GM15510 (cell line): ENCODE measurements around the gene KLHL5.

Source experiments
- POLR2A ChIP-seq: IDR thresholded peaks from 3 replicates; pipeline ENCODE4 v1.6.1; 2011; ENCODE audit warnings: borderline replicate concordance; ENCODE audit not compliant: insufficient read length; ENCODE audit errors: extremely low read depth

KLHL5 gene

DNA sequence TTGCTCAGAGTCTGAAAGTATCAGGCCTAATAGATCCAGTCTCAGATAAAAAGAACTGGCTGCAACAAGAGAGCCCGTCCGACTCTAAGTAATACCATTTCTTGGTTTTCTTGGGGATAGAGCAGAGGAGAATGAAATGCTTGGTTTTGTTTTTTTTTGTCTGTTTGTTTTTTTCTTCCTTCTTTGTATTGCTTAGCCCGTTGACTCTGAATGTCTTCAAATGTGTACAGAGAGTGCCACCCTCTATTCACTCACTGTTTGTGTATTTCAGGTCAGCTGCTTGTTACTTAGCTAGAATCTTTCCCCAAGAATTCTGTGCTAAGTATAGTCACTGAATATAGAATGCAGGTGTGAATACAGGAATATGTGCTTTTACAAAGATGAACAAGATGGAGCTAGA is 24.1 kb upstream of the KLHL5 start:
- no peak for TF ChIP-seq POLR2A

DNA sequence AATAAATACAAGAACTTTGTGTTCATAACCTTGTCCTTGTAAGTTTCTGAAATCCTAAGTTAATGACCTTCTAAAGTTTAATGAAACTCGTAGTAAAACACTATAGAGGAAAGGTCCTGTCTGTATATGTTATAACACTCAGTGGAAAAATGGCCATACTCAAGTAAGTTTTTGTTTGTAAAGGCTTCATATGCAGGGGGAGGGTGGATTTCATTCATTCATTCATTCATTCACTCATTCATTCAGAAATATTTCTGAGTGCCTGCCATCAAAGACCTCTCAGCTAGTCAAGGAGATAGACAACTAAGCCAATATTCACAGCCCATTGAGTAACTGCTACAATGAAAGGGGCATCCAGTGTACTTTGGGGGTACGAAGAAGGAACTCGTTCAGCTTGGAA is 22.9 kb upstream of the KLHL5 start:
- no peak for TF ChIP-seq POLR2A

DNA sequence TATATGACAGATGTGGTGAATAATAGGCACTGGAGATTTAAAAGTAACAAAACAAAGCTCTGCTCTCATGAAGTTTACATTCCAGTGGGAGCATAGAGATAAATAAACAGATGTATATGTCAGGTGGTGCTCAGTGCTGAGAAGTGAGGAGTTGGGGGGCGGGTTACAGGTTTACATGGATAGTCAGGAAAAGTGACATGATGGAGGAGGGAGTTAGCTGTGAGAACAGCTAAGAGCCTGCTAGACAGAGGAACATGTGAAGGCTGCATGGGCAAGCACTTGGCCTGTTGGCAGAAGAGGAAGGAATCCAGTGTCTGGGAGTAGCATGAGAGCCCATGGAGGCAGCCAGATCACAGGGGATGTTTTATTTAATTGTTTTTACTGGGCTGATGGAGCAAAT is 19.7 kb upstream of the KLHL5 start:
- no peak for TF ChIP-seq POLR2A

DNA sequence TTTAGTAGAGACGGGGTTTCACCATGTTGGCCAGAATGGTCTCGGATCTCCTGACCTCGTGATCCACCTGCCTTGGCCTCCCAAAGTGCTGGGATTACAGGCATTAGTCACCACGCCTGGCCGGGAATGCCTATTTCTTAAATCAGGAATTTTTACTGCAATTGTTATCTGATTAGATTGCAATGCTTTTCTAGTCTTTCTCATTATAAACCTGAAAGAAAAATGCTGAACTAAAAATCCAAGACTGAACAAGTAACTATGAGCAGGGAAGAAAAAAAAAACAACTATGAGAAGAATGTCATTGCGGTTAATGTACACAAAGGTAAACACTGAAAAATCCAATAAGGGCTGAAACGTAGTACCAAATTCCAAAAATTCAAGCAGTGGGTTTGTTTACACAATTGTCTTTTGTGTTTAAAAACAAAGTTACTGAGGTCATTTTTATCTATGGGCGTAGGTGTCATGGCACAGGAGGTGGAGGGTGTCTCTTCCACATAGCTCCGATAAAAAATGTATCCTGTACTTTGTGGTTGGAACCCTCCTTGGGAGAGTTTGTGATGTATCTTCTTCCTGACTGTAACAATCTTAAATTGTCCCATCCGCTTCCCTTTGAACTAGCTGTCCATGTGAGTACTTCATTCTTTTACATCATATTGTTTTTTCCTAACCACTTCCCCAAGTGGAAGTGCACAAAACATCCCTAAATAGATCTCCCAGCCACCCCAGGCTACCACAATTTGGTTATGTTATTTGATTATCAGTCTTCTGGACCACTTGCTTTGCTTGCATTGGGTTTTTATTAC is 18.8 kb upstream of the KLHL5 start:
- TF ChIP-seq POLR2A, result no peak

DNA sequence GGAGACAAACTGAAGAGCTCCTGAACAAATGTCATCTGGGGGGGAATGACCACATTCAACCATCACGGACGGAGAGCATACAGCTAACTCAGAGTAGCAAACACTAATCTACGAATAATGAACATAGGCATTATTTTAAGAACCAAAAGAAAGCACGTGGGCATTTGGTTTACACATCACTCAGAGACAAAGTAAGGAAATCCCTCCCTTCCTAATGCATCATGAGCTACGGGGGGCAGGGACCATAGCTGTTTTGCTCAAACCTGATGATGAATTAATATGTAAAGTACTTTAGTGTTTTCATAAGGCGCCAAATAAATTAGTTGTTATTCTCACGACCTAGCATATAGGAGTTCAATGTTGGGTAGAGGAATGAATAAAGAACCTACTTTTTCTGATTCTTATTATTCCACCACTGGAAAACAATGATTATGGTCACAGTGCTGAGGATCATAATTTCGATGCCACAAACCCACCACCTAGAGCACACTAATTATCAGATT is 18.1 kb upstream of the KLHL5 start:
- TF ChIP-seq POLR2A, result no peak

DNA sequence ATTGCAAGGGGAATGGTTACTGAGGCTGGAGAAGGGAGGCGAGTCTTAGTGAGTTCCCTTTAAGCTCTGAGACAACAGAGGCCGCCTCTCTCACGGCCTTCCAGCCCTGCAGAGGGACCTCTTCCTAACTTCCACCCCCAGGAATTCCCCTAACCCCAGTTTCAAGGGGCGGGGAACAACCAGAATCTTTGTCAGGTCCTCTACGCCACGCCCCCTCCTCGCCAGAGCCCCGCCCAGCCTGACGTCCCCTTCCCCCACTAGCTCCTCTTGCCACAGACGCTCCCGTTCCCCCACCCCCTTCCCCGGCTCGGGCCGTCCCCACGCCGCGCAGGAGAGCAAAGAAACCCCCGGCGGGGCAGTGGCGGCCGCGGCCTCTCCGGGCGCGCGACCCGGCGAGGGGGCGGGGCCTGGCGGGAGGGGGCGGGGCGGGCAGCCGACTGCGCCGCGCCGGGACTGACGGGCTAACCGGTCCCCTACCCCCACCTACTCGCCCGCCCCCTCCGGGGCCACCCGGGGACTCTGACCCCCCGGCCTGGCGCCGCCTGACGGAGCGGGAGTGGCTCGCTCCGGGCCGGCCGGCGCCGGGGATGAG is 17.6 kb upstream of the KLHL5 start:
- TF ChIP-seq POLR2A, result peak; percentile 47

DNA sequence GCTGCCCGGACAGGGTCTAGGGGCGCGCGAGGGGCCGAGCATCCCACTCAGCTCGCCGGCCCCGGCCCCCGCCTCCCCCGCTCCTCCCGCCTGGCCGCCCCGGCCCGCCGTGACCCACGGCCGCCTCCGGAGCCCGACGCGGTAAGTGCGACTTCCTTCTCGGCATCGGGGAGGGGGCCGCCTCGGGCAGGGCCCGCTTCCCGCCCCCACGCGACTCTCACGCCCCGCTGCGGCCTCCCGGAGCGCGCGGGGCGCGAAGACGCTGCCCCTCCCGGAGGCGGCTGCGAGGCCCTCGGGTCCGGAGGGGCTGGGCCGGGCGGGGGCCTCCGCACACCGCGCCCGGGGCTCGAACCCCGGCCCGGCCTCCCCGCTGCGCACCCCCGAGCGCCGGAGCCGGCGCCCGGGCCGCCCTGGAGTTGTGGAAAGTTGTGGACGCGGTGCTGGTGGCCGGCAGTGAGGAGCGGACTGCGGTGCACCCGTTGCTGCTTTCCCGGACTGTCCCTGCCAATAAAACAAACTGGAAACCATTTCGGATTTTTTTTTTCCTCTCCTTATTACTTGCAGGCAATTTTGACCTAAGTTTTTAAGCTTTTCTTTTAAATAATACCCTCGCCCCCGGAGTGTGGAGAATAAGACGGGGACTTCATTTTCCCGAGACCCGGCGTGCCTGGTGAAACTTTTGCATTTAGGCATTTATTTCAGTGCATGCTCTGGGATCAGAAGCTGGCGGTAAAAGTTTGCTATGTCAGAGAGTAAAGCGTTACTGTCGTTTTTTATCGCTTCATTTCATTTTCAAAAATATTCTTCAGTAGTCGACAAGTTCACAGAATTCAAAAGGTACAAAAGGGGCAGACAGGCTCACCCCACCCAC is 16.8 kb upstream of the KLHL5 start:
- peak; percentile 30 for TF ChIP-seq POLR2A

DNA sequence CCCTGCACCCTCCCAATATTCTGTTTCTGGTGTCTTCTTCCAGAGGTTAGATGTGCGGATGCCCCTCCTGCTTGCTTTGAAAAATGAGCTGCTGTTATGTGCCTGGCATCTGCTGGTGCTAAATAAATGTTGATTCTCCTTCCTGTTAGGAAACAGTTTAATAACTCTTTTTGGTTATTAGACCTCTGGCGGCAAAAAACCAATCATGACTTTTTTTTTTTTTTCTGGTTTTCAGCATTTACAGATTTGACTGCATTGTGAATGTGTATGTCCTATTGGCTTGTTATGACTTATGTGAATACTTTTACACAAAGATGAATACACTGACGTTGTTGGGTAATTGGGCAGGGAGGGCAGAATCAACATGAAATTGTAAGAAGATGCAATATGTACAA is 16.2 kb upstream of the KLHL5 start:
- TF ChIP-seq POLR2A, result no peak

DNA sequence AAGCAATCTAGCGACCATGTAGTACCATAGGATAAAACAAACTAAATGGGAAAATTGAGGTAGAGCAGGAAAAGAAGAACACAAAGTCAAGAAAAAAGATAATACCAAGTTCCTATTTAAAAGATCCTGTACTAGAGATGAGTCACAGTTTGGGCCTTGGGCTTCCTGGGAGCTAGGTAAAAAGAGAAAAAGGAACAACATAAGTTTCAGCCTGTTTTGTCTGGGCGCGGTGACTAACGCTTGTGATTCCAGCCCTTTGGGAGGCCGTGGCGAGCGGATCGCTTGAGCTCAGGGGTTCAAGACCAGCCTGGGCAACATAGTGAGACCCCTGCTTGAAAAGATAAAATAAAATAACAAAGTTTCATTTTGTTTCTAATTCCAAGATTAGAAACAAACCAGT is 15.8 kb upstream of the KLHL5 start:
- no peak for TF ChIP-seq POLR2A

DNA sequence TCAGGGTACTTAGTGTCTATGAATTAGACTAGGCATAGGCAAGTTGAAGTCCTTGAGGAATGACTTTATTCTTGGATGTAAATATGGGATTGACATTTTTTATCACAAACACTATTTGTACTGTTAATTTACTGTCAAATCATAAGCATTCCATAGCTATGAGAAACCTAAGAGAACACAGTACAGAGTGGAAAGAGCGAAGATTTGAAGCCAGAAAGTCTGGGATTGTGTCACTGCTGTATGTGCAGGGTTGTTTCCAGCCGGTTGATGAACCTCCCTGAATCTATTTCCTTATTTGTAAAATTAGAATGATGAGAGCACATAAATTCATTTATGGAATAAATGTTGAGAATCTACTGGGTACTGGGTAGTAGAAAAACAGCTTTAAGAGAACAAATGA is 14.4 kb upstream of the KLHL5 start:
- TF ChIP-seq POLR2A, result no peak

DNA sequence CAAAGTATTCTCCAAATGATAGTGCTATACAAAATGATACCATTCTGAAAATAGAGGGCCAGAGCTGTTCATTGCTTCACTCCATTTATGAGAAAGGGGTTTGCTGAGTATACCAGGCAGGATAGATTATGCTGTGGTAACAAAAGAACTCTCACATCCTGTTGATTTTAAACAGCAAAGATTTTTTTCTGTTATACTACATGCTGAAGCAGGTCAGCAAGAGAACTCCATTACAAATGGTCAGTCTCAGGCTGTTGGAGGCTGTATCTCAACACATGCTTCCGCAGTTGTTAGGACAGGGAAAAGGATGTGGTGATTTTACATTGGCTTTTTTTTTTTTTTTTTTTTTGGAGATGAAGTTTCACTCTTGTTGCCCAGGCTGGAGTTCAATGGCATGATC is 13.7 kb upstream of the KLHL5 start:
- no peak for TF ChIP-seq POLR2A

DNA sequence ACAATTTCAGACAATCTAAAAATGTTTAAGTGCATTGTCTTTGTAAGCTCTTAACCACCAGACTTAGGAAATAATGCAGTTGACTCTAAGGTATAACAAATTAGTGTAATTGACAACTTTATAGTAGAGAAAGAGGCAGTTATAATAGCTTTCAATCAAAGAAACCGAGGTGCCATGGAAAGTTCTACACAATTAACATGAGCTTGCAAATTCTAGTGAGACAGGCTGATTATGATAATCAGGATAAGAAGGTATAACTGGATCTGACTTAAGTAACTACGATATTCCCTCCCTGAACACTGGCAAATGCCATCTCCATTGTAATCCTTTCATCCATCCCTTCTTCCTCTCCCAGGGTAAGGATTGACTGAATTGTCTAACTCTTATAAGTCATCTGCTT is 11.4 kb upstream of the KLHL5 start:
- TF ChIP-seq POLR2A, result no peak

DNA sequence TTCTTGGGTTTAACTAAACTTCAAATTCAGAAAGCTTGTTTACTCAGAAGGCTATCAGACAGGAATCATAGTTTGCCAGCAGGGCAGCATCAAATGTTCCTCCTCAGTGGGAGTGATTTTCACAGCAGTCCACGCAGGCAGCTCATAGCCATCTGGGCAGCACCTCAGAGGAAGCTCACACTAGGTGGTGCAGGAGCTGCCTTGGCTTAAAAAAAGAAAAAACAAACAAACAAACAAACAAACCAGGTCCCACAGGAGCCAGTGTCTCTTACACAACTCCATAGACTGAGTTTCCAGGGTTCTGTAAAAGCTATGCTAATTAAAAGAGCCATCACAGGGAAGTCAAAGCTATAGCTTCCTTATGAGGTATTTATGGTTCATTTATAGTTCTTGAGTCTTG is 10.5 kb upstream of the KLHL5 start:
- TF ChIP-seq POLR2A, result no peak

DNA sequence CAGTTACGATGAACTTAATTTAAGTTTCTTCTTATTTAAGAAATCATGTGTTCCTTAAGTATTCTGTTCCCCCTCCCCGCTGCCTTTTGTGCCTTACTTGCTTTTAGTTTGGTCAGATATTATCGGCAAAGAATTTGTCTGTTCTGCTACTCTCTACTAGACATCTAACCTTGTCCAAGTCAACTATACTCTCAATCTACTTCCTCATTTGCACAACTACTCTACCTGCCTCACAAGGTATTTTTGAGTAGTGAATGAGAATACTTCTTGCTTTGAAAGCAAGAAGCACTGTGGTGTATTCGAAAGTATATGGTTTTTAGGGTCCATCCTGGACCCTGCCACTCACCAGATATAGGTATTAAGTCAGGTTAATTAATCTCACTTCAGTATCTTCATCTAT is 8.0 kb upstream of the KLHL5 start:
- no peak for TF ChIP-seq POLR2A

DNA sequence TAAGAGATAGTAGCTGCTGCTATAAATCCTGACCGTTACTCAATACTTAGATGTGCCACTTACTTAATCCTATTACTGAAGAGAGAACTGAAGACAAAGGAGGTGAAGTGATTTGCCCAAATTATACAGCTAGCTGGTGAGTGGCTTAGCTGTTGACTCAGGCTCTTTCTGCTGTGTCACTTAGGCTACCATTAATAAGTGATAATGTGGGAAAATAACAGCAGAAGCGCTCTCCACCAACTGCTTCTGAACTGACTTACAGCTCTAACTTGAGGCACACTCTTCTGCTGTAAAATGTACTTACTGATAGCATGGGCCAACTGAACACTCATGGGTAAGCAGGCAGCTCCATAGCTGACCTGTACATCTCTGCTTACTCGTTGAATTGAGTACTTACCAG is 7.5 kb upstream of the KLHL5 start:
- no peak for TF ChIP-seq POLR2A
